ENCODE data around the gene ESR2. TPM values are rescaled to one million over a fixed set of nuclear protein-coding genes. Genes with fewer than 3 reads are reported as not detected.

The ESR2 gene
- total RNA-seq, 2 donors from 2014 or later = not detected

DNA sequence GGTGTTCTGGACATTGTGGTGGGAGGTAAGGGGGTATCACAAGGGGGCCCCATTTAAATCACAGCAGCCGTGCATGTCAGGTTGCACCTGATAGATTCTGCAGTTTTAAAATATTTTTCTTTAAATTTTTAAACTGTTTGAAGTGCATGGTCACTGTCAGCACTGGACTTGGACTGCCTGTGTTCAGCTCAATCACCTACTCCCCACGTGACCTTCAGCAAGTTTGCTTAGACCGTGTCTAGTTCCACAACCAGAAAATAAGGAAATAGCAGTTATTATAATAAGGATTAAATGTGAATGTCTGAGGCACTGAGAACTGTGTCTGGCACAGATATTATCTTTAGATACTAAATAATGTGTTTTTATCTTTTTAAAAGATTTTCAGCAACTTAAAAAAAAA is 64.7 kb downstream of the ESR2 start:
- no peaks in the 10 kb centered on the region for H3K9me3 ChIP-seq
- no peak overlapping the region for H3K4me3 ChIP-seq
- no peaks in the 10 kb centered on the region for H3K27me3 ChIP-seq
- intact Hi-C loops (cut with DNase I) = no loop called here
- H3K36me3 ChIP-seq (replicated peaks in 1 of 2; ENCODE audit: insufficient read depth in 1 of 2, low read depth in 2 of 2) = peaks cover 5 to 18% of the 10 kb centered on the region in 2 donors
- TF ChIP-seq CTCF (IDR thresholded peaks at IDR 0.05) = no peak
- WGBS, 2 donors = 56 to 57% methylated on average over 3 of the region's 3 CpGs
- H3K27ac ChIP-seq = no peak overlapping the region
- ATAC-seq = peak; percentile 36
- DNase-seq = no peak
- peaks cover 19% of the 10 kb centered on the region for H3K4me1 ChIP-seq

DNA sequence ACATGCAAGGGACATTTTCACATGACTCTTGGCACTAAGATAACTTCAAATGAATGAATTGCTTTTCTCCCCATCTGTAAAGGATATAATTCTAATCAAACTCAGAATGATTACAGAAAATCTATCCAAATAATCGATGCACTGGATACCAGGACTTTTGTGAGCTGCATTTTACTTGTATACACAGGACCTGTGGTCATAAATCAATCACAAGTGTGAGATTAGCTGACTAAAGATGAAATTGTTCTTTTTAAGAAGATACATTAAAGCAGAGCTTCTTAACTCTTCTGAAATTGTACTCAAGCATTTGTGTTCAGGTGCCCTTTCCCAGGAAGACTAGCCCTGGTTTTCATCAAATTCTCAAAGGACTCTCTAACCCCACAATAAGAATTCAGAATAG is 66.3 kb downstream of the ESR2 start:
- ATAC-seq = no peak
- Histone ChIP-seq H3K27me3 (no peaks in the 10 kb centered on the region), H3K4me1 (peaks cover 19% of the 10 kb centered on the region), H3K9me3 (no peaks in the 10 kb centered on the region), H3K4me3 (no peak overlapping the region), H3K36me3 (replicated peaks in 1 of 2; ENCODE audit: insufficient read depth in 1 of 2, low read depth in 2 of 2) (peaks cover 16 to 29% of the 10 kb centered on the region in 2 donors), H3K27ac (no peak overlapping the region)
- no peak for DNase-seq
- intact Hi-C loops (cut with DNase I) = no loop called here
- WGBS, 2 donors = 17 to 37% methylated on average over 1 of the region's 1 CpG
- TF ChIP-seq CTCF (IDR thresholded peaks at IDR 0.05) (no peak), POLR2A (IDR thresholded peaks at IDR 0.05) (no peak)

GRCh38 chr14:64225151-64225757 is 68.9 kb downstream of the ESR2 start:
- H3K27ac ChIP-seq = peak overlapping the region in 2 of 4 donors; percentile 17 to 46
- WGBS, 2 donors = 46 to 55% methylated on average over 7 to 10 of the region's 10 CpGs
- no peaks in the 10 kb centered on the region for H3K27me3 ChIP-seq
- peak; percentile 60 for ATAC-seq
- intact Hi-C loops (cut with DNase I) = no loop called here
- no peak overlapping the region for H3K4me3 ChIP-seq
- peaks cover 37% of the 10 kb centered on the region for H3K4me1 ChIP-seq
- peaks cover 18 to 34% of the 10 kb centered on the region in 2 donors for H3K36me3 ChIP-seq (replicated peaks in 1 of 2; ENCODE audit: insufficient read depth in 1 of 2, low read depth in 2 of 2)
- TF ChIP-seq POLR2A (IDR thresholded peaks at IDR 0.05) (no peak), CTCF (IDR thresholded peaks at IDR 0.05) (no peak)
- H3K9me3 ChIP-seq = no peaks in the 10 kb centered on the region
- peak; percentile 35 to 64 (median 46) for DNase-seq

DNA sequence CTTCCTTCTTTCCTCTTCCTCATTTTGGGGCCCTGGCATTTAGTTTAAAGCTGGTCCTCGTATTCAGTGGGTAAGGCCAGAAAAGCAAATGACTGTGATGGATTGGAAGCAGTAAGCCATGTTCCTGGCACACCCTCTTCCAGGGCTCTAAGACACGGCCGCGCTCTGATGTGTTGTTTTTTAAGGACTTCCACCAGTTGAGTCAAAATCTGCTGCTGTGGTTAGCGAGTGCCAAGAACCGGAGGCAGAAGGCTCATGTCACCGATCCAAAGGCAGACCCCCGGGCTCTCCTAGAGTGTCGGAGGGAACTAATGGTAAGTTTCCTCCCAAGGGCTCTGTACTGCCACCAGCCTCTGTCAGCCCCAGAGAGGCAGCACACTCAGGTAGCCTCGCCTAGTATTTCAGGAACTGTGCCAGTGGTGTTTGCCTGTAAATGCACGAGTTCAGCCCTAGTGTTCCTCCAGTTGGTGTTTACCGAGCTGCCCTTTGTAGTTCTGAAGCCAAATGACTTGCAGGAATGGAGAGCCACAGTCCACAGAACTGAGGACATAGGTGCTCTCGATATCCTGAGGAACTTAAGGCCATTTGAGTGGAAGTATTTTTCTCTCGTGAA is 72.7 kb downstream of the ESR2 start:
- intact Hi-C loops (cut with DNase I) = no loop called here
- DNase-seq (peak in 3 of 4 donors; percentile 40 to 54 (median 52)), ATAC-seq (no peak)
- Histone ChIP-seq H3K4me1 (peaks cover 67% of the 10 kb centered on the region), H3K4me3 (no peak overlapping the region), H3K9me3 (no peaks in the 10 kb centered on the region), H3K27me3 (no peaks in the 10 kb centered on the region), H3K27ac (peak overlapping the region in 1 of 4 donors; percentile 0), H3K36me3 (replicated peaks in 1 of 2; ENCODE audit: insufficient read depth in 1 of 2, low read depth in 2 of 2) (peaks cover 13 to 17% of the 10 kb centered on the region in 2 donors)
- 62 to 77% methylated on average over 10 to 14 of the region's 14 CpGs for WGBS, 2 donors
- TF ChIP-seq POLR2A (IDR thresholded peaks at IDR 0.05) (no peak), CTCF (IDR thresholded peaks at IDR 0.05) (no peak)

DNA sequence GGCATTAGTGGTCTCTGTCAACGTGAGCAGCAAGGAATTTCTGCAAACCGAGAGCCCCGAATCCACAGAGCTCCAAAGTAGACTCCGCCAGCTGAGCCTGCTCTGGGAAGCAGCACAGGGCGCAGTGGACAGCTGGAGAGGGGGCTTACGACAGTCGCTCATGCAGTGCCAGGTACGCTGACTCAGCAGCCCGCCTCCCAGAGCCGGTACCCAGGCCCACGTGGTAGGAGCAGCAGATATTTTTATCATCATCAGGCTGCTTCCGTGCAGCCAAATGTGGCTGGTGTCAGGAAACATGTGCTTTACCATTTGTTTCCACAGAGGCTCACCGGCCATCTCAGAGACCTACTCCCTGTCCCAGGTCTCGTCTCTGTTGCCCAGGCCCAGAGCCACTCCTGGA is 73.7 kb downstream of the ESR2 start:
- no peaks in the 10 kb centered on the region for H3K27me3 ChIP-seq

More for the DNA sequence above, 73.7 kb downstream of the ESR2 start:
- Histone ChIP-seq H3K4me1 (peaks cover 73% of the 10 kb centered on the region), H3K4me3 (no peak overlapping the region), H3K27ac (peak overlapping the region in 2 of 4 donors; percentile 0 to 57), H3K9me3 (no peaks in the 10 kb centered on the region), H3K36me3 (replicated peaks in 1 of 2; ENCODE audit: insufficient read depth in 1 of 2, low read depth in 2 of 2) (peaks cover 13 to 17% of the 10 kb centered on the region in 2 donors)
- intact Hi-C loops (cut with DNase I) = no loop called here
- no peak for TF ChIP-seq POLR2A (IDR thresholded peaks at IDR 0.05)
- no peak for TF ChIP-seq CTCF (IDR thresholded peaks at IDR 0.05)
- WGBS, 2 donors = 44 to 55% methylated on average over 7 to 14 of the region's 14 CpGs
- peak in 3 of 4 donors; percentile 41 to 53 (median 42) for DNase-seq
- no peak for ATAC-seq

All from body of pancreas (tissue), 4 donors.